ENCODE data around the gene ALDH1A3.

The ALDH1A3 gene

DNA sequence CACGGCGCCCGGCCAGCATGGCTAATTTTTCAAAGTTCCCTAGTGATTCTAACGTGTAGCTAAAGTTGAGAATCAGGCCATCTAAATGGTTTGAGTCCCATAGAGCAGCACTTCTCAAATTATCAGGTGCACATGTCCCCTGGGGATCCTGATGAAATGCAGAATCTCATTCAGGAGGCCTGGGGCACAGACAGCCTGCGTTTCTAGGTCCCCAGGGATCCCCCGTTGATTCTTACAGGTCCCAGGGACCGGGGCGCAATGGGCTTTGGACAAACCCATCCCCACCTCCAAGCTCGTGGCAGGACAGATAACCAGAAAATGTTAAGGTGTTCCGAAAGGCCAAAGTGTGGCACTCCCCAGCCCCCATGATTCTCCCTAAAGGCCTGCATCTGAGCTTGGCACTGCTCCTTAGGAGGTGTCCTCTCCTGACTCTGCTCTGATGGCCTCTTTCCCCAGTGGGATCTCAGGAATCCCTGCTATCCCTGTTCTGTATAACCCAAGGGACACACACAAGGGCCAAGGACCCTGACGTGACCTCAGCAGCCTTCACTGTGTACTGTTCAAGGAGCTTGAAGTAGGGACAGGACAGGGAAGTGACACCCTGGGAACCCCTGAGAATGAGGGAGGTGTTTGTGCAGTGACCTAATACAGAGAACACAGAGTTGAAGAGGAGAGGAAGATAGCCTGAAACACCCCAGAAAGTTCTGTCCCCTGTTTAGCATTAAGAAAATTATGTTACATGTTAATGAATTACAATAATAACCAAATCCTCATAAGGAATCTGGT lies 47.5 kb downstream of the ALDH1A3 start:
- DNase-seq: no peak

DNA sequence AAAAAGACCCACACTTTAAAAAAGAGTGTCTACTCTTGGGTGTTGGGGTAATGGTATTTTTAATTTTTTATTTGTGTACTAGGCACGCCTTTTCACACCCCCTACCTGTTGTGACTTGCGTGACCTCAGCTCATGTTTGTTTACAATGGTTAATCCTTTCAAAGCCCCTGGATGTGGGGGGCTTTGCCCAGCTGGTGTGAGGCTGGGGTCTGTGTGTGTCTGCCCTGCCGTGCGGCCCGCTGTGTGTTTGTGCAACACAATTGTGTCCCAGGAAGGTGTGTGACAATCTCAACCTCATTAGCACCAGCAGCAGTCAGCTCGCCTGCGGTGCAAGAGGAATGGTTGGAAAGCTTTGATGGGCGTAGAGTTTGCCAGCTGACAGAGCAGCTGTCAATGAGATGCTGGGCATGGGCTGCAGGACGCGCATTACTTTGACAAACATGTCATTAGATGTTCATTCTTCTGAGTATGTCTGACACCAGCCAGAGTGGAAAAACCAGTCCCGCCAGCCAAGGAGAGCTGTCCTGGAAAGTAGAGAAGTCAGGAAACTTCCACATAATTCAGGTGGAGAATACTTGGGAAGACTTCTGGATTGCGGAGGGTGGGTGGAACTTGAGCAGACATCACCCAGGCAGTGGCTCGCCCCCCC lies 49.1 kb downstream of the ALDH1A3 start:
- DNase-seq: no peak

DNA sequence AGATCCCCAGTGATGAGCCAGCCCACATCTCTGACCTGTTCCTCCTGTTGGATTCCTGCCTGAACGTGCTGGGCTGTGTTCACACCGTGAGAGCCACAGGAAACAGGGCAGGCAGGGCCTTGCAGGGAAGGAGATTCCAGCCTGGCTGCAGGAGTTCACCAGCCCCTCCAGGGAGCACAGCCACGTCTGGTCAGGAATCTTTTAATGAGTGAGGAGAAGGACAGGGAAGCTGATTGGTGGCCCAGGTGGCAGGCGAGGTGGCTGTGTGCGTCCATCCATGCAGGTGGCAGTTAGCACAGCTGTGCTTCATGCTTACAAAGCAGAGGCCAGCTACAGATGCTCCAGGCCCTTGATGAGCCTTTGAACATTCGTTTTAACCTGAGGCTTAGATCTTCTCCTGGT lies 50.0 kb downstream of the ALDH1A3 start:
- DNase-seq: no peak

DNA sequence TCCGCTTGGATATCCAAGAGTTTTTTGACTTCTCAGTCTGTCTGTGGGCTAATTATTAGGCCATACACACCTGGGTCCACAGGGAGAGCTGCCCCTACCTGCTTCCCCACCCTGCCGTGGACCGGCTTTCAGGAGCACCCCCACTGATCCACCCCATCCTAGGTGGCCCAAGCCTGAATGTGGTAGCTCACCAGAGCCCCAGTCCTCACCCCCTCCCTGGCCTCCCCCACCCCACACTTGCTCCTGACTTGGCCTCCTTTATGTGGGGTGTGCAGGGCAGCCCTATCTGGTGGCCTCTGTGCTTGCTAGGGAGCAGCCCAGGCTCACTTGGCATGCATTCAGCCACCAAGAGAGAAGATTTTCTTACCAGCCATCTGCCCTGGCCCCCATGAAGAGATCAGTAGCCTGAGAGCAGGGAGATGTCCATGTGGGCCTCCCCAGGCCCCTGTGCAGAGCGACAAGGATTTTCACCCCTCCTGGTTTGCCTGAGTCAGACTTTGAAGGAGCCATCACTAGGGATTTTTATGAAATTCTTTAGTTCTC lies 50.7 kb downstream of the ALDH1A3 start:
- DNase-seq: no peak

DNA sequence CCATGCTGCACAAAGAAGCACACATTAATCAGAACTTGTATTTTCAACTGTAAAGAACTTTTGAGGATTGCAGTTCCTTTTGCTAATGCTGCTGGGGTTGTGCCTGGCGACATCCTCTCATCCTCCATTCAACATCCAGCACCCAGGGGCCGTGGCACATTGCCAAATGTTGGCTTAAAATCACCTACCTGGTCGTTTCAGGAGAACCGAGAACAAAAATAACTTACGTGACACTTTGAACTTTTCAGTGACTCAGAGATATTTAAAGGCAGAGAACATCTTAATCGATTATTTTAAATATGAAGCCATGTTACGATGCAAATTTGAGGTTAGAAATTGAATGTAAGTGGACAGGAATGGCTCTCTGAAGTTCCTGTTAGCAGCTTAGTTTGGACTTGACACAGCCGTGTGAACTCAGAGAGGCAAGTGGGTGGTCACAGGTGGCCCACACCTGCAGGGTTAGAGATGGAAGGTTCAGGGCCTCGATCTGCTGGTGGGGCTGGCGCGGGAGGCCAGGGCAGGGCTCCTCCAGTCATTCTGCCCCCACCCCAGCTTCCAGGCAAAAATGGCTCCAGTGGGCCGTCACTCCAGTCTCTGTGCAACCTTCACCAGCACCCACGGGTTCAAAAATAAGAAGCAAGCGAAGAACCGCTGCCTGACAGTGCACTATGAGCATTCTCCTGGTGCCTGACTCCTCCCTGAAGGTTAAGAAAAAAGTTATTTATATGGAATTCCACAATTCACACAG lies 51.7 kb downstream of the ALDH1A3 start:
- DNase-seq: no peak

DNA sequence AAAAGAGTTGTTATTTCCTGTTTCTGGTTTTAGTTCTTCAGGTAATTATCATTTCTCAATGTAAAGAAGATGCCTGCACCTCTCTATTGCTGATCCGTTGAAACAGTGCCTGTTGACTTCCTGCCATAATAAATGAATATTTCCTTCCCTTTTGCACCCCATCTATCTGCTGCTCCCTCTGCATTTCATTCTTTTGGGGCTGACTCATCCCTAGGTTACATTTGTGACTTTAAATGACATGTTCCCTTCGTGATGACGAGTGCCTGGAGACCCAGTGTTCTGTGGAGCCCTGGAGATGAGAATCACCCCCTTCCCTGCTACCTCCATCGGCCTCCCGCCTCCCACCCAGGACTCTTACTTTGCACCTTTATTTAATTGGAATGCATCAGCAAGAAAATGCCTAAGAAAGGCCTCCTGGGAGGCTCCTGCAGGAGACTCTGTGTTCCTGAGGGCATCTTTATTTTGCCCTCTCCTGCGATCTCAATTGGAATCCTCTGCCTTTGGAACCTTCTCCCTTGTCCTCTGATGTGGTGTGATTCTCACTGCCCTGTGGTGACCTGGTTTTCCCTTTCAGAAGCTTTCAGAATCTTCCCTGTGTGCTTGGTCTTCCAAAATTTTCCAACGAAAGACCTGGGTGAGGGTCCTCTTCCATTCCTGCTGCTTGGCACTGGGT lies 53.2 kb downstream of the ALDH1A3 start:
- DNase-seq: no peak

DNA sequence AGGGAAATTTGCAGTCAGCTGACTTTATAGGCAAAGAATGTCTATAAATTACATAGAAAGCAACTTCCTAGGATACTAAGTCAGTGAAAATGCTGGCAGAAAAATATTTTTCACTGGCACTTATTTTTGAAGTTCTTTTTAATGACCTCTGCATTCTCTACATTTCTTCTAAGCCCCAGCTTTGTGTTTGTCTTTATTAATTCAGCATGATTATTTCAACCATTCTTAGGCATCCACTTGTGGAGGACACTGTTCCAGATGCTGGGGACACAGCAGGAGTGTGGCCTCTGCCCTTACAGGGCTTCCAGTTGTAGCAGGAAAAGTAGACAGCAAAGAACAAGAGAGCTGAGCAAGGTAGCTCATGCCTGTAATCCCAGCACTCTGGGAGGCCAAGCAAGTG lies 54.5 kb downstream of the ALDH1A3 start:
- DNase-seq: no peak

DNA sequence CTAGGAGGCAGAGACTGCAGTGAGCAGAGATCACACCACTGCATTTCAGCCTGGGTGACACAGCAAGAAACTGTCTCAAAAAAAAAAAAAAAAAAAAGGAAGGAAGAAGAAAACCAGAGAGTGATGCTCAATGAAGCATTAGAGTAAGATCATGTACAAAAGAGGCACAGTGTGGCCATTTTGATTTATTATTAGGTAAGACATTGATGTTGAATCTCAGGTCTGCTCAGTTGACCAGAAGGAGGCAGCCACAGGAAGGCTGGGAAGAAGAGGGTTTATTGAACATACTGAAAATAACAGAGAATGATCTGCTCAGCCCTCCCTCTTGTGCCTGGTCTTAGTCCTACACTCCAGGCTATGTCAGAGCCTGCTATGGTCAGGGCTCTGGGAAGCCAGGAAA lies 55.1 kb downstream of the ALDH1A3 start:
- no peak for DNase-seq

DNA sequence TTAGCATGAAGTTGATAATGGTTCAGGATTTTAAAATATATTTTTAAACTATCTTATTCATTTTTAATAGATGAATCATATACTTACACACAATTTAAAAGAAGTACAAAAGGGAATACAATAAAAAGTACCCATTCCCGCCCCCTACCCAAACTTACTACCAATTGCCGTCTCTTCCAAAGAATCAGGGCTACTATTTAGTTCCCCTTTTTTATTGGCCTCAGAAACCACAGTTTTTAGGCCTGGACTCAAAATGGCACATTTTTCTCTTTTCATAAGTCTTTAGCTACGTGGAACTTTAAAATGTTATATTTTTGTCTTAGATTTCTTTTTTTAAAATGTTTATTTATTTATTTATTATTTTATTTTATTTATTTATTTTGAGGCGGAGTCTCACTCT lies 57.5 kb downstream of the ALDH1A3 start:
- DNase-seq: no peak

DNA sequence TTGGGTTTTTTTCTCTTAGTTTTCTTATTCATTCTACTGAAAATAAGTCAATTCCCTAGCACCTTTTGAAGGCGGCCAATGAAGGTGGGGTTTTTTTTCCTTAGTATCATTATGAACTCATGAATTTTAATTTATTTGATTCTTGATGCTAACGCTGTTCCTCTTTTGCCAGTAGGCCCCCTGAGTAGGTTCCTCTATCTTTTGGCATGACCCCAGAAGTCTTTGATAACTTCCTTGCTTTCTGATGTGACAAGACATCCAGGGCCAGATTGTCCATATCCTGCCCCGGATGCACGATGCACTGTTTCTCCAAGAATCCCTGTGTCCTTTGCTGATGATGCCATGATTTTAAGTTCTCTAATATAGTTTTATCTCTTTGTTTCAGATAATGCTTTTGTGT lies 60.2 kb downstream of the ALDH1A3 start:
- DNase-seq: no peak

DNA sequence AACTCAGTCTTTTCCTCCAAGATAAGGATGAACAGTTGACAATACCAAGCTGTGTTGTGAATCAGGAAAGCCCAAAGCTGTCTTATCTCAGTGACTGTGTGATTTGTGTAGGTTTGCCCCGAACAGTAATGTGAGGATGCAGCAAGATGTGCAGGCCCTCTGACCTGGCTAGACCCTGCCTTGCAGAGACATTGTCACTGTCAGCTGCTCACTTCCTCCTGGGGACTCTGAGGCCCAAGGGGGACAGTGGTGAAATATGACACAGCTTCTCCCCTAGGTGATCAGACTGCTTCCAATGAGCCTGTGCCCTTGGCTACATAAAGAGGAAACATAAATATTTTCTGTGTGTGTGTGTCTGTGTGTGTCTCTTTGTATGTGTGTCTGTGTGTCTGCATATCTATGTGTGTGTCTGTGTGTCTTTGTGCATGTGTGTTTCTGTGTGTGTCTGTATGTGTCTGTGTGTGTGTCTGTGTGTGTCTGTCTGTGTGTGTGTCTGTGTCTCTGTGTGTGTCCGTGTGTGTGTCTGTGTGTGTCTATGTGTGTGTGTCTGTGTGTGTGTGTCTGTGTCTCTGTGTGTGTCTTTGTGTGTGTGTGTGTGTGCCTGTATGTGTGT lies 61.2 kb downstream of the ALDH1A3 start:
- no peak for DNase-seq

DNA sequence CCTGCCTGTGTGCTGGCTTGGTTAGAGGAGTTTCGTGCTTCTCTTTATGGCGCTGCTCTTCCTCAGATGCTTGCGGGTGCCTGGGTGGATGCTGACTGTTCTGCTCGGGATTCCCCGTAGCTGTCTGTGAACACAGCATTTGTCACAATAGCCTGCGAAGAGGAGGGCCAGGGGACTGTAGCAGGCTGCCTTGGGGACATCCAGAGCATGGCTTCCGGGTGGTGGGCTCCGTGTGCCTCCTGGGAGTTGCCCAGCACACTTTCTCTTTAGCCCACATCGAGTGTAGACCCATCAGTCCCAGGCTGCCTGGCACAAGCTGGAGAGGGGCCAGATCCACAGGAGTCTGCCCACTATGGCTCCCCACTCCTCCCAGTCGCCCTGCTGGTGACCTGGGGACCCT lies 61.9 kb downstream of the ALDH1A3 start:
- no peak for DNase-seq

DNA sequence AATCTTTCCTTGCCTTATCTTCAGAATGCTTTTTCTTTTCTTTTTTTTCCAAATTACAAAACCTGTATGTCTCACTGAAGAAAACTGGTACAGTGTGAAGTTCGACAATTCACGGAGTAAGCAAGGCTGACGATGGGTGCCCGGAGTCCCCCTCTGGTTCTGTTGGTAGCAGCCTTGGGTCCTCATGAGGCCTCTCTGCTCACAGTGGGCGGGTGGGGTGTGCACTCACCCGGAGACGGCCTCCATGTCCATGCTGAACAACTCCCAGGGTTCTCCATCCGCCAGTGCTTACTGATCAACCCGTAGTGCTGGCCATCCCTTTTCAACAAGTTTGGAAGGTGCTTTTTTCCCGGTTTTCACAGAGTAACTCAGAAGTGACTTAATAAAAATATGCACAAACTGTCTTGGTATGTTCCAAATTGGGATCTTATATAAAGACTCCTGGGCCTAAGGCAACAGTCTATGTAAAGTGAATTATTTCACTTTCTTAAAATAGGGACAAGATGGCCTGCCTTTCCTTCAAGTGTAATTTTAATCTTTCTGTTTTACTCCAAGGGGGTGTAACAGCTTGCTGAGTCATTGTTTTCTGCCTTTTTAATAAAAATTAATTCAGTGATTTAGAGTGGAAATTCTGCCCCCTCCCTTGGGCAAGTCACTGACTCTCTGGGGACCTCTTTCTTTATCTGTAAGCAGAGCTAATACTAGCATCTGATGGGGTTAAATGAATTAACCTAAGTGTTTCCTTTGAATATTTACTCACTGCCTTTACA lies 63.2 kb downstream of the ALDH1A3 start:
- no peak for DNase-seq

DNA sequence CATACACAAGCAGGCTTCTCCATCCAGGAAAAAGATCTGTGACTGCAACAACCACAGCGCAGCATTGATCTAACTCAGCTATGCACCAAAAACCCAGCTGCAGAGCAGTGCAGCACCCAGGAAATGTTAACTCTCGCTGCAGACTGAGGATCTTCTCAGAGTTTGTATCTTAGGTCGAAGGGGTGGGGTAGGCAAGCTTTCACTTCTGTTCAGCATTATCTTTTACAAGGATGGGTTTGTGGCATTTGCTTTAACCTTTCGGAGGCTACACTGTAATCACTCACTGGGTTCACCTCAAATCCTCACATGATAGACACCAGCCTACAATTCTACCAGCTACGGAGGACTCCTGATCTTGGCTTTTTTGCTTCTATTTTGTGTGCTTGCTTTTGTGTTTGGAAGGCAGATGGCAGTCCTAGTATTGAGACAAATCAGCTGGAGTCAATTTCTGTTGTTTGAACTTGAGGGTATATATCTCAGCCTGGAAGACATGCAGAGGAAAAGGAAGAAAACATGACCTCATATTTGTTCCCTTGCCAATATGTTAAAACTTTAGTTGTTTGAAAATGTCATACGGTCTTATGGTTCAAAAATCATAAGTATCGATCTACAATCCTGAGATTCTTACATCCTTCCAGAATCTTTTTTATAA lies 64.7 kb downstream of the ALDH1A3 start:
- peak; percentile 25 for DNase-seq

DNA sequence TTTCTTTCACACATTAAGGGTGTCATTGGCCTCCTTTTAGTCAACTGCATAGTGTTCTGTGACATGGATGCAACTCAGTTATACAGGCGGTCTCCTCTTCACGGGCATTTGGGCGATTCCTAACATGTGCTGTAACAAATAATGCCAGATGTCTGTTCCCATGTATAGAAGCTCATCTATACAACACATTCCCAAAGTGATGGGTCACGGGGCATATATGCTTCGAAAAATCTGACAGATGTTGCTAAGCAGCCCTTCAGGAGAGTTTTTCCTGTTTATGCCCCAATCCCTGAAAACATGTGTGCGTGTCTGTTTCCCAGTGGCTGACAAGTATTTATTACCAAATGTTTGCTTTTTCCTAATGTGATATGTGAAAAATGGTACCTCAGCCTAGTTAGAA lies 65.4 kb downstream of the ALDH1A3 start:
- DNase-seq: peak; percentile 74

DNA sequence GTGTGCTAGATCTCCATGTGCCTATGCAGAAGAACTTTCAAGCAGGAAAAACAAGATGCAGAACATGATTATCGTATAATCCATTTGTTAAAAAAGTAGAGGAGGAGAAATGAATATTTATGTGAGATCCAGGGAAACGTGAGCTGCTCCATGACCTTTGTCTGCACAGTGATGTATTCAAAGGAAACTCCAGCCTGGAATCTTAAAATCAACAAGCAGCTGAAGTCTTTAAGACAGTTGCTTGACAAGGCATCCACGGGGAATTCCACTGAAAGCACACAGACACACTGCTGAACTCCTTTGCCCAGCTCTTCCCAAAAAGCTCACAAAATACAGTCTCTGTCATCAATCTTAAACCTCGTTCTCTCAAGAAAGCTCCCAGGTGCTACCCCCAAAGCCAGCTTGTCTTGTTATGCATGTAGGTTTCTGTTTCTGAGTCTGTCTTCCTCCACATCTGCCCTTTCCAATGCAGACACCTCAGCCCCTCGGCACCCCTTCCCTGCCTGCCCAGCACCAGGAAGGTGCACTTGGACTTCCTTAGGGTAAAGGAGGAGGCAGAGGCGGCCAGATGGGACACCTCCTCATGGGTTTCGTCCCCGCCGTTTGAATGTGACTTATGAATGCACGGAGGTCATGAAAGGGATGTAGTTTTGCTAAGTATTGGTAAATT lies 68.3 kb downstream of the ALDH1A3 start:
- no peak for DNase-seq

DNA sequence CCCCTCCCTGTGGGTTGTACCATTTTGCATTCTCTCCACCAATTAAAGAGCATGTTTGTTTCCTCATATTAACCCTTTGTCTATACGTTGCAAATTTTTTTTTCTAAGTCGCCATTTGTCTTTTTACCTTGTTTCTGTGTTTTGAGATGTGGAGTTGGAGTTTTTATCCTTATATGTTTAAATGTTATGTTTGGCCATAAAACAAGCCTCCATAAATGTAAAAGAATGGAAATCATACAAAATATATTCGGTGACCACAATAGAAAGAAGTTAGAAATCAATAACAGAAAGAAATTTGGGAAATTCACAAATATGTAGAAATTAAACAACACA lies 68.8 kb downstream of the ALDH1A3 start:
- DNase-seq: no peak

DNA sequence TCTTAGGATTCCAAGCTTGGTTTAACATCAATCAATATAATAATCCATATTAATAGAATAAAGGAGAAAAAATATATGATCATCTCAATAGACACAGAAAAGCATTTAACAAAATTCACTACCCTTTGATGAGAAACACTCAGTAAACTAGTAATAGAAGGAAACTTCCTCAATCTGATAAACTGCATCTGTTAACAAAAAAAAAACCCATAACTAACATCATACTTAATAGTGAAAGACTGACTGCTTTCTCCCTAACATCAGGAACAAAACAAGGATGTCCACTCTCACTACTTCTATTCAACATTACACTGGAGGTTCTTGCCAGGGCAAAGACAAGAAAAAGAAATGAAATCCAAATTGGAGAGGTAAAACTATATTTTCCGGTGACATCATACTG lies 70.1 kb downstream of the ALDH1A3 start:
- DNase-seq: no peak

DNA sequence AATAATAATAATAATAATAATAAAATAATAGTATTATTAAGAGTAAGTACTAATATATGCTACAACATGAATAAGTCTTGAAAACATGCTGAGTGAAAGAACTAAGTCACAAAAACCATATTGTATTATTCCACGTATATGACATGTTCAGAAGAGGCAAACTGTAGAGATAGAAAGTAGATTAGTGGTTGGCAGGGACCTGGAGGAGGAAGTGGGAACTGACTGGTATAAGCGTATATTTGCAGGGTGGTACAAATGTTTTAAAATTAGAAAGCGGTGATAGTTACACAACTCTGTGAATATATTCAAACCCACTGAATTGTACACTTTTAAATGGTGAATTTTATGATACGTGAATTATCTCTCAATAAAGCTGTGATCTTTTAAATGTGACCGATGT lies 72.3 kb downstream of the ALDH1A3 start:
- DNase-seq: no peak

DNA sequence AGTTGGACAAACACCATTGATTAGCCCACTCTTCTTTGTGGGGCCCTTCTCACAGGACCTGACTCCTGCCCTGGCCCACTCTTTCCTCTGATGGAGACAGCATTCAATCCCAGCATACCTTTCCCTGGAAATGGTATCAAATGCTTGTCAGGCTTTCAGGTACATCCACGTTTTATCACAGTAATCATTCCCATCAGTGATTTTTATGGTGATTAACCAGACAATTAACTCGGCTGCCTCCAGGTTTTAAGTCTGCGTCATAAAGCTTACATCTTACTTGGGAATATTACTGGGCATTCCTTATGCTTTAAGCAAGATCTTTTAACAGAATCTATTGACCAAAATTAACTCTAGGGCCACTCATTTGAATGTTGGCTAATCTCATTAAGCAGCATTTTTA lies 72.9 kb downstream of the ALDH1A3 start:
- DNase-seq: no peak

All from fibroblast of skin of abdomen (primary cell).